Endothelial cell (in vitro differentiated cells): ENCODE measurements around the gene MALAT1. TPM values are rescaled to one million over a fixed set of nuclear protein-coding genes. Genes with fewer than 3 reads are reported as not detected.

Experiments used
- DNase-seq: peaks from one replicate; pipeline ENCODE4 v3.0.0; 2021; ENCODE audit warnings: low spot score
- H3K27ac Mint-ChIP-seq: one replicate; pipeline ENCODE4 v1.8.0; 2021; ENCODE audit warnings: mixed read lengths, inconsistent platforms; ENCODE audit not compliant: unreplicated experiment
- H3K27me3 Mint-ChIP-seq: one replicate; pipeline ENCODE4 v1.8.0; 2021; ENCODE audit warnings: mild to moderate bottlenecking, moderate library complexity, mixed read lengths, inconsistent platforms; ENCODE audit not compliant: unreplicated experiment
- H3K36me3 Mint-ChIP-seq: one replicate; pipeline ENCODE4 v1.8.0; 2021; ENCODE audit warnings: mild to moderate bottlenecking, low read depth, mixed read lengths, inconsistent platforms; ENCODE audit not compliant: unreplicated experiment
- H3K4me1 Mint-ChIP-seq: one replicate; pipeline ENCODE4 v1.8.0; 2021; ENCODE audit warnings: mild to moderate bottlenecking, mixed read lengths, inconsistent platforms; ENCODE audit not compliant: unreplicated experiment
- H3K4me3 Mint-ChIP-seq: one replicate; pipeline ENCODE4 v1.8.0; 2021; ENCODE audit warnings: mild to moderate bottlenecking, mixed read lengths, inconsistent platforms; ENCODE audit not compliant: unreplicated experiment
- H3K9me3 Mint-ChIP-seq: one replicate; pipeline ENCODE4 v1.8.0; 2021; ENCODE audit warnings: mixed read lengths, inconsistent platforms; ENCODE audit not compliant: unreplicated experiment
- CTCF ChIP-seq: fragments of 200-600 bp; sonication (generic); IDR thresholded peaks from one replicate; pipeline ENCODE4 v1.5.0; 2021; ENCODE audit warnings: antibody characterized with exemption; ENCODE audit not compliant: unreplicated experiment
- total RNA-seq: library from RNA; stranded (reverse); fragmentation: NEBNext Ultra II Directional; extraction: Animal tissue kit (Norgen Biotek cat#: 25700); gene quantifications from one replicate; pipeline ENCODE4 v1.2.1, GENCODE V29; 2021; ENCODE audit not compliant: unreplicated experiment

Gene MALAT1
- total RNA-seq, 1 donor from 2014 or later, result 4,747 TPM

- no peaks in the 10 kb centered on the region for H3K9me3 Mint-ChIP-seq
- DNase-seq, result no peak
- H3K4me1 Mint-ChIP-seq, result peaks cover 54% of the 10 kb centered on the region
- H3K27ac Mint-ChIP-seq, result no peak overlapping the region
- H3K27me3 Mint-ChIP-seq, result peaks cover 17% of the 10 kb centered on the region
- peaks cover 22% of the 10 kb centered on the region for H3K36me3 Mint-ChIP-seq
- no peak for TF ChIP-seq CTCF
- H3K4me3 Mint-ChIP-seq, result peak overlapping the region; percentile 86
Observed at GRCh38 chr11:65526744-65527143, 27.9 kb downstream of the MALAT1 start.

- DNase-seq, result no peak
- peak overlapping the region; percentile 12 for H3K4me3 Mint-ChIP-seq
- peaks cover 18% of the 10 kb centered on the region for H3K27me3 Mint-ChIP-seq
- H3K27ac Mint-ChIP-seq, result no peak overlapping the region
- no peaks in the 10 kb centered on the region for H3K9me3 Mint-ChIP-seq
- TF ChIP-seq CTCF, result no peak
- peaks cover 32% of the 10 kb centered on the region for H3K4me1 Mint-ChIP-seq
- H3K36me3 Mint-ChIP-seq, result peaks cover 29% of the 10 kb centered on the region
Observed at GRCh38 chr11:65528819-65529350, 30.0 kb downstream of the MALAT1 start.

GRCh38 chr11:65529475-65530156 lies 30.8 kb downstream of the MALAT1 start:
- H3K4me3 Mint-ChIP-seq, result peak overlapping the region; percentile 45
- TF ChIP-seq CTCF, result no peak
- DNase-seq, result no peak
- no peaks in the 10 kb centered on the region for H3K9me3 Mint-ChIP-seq
- H3K4me1 Mint-ChIP-seq, result peaks cover 26% of the 10 kb centered on the region
- H3K27me3 Mint-ChIP-seq, result peaks cover 13% of the 10 kb centered on the region
- no peak overlapping the region for H3K27ac Mint-ChIP-seq
- H3K36me3 Mint-ChIP-seq, result peaks cover 32% of the 10 kb centered on the region

GRCh38 chr11:65530157-65530496 lies 31.3 kb downstream of the MALAT1 start:
- peaks cover 13% of the 10 kb centered on the region for H3K27me3 Mint-ChIP-seq
- peak overlapping the region; percentile 45 for H3K4me3 Mint-ChIP-seq
- TF ChIP-seq CTCF, result no peak
- no peak for DNase-seq
- peaks cover 35% of the 10 kb centered on the region for H3K36me3 Mint-ChIP-seq
- no peak overlapping the region for H3K27ac Mint-ChIP-seq
- H3K9me3 Mint-ChIP-seq, result no peaks in the 10 kb centered on the region
- H3K4me1 Mint-ChIP-seq, result peaks cover 26% of the 10 kb centered on the region

GRCh38 chr11:65532388-65533064 lies 33.7 kb downstream of the MALAT1 start:
- Mint-ChIP-seq H3K9me3 (no peaks in the 10 kb centered on the region), H3K27ac (no peak overlapping the region), H3K36me3 (peaks cover 42% of the 10 kb centered on the region), H3K4me3 (no peak overlapping the region), H3K27me3 (peaks cover 17% of the 10 kb centered on the region), H3K4me1 (peaks cover 19% of the 10 kb centered on the region)
- no peak for DNase-seq
- TF ChIP-seq CTCF, result no peak
